ENCODE measurements around the gene TTC7B.

Gene TTC7B

GRCh38 chr14:90777830-90778485 is 38.3 kb downstream of the TTC7B start:
- no peak for DNase-seq (ENCODE audit: low read depth)
- no peak overlapping the region for H3K4me3 ChIP-seq (ENCODE audit: low read depth, low read length)
- no peak for TF ChIP-seq CTCF (IDR thresholded peaks at IDR 0.05; ENCODE audit: low read depth, low read length, missing control alignments)

DNA sequence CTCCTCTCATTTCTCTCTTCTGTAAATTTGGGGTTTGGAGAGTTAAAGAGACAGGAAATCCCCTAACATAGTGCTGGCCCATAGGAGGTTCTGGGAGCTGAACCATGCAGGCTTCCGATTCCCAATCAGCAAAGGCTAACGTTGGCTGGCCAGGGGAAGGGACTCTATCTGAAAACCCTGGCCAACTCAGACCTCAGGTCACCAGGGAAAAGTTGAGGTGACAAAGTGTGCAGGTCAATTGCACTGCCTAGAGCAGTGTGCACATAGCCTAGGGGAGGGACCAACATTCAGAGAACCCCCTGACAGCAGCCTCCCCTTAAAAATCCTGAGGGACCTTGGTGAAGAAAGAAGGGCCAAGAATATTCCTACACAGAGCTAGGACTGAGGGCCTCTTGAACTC is 38.9 kb downstream of the TTC7B start:
- DNase-seq (ENCODE audit: low read depth): no peak
- no peak for TF ChIP-seq CTCF (IDR thresholded peaks at IDR 0.05; ENCODE audit: low read depth, low read length, missing control alignments)
- H3K4me3 ChIP-seq (ENCODE audit: low read depth, low read length): no peak overlapping the region

DNA sequence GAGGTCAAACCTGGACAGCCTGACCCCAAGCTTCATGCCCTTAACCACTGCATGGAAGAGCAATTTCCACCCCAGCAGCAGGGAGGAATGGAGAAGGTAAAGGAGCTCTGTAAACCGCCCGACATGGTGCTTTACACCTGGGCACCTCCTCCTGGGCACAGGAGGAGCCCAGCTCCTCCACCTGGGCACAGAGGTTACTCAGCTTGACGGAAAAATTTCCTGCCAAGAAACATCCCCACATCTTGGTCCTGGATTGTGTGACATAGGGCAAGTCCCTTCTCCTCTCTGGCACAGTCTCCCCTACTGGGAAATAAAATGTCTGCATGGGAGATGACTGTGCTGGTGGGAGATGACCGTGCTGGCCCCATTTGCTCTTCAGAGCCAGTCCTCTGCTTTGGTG is 40.8 kb downstream of the TTC7B start:
- DNase-seq (ENCODE audit: low read depth): no peak
- no peak overlapping the region for H3K4me3 ChIP-seq (ENCODE audit: low read depth, low read length)
- TF ChIP-seq CTCF (IDR thresholded peaks at IDR 0.05; ENCODE audit: low read depth, low read length, missing control alignments): no peak

- no peak for TF ChIP-seq CTCF (IDR thresholded peaks at IDR 0.05; ENCODE audit: low read depth, low read length, missing control alignments)
- no peak overlapping the region for H3K4me3 ChIP-seq (ENCODE audit: low read depth, low read length)
- no peak for DNase-seq (ENCODE audit: low read depth)
Measured at GRCh38 chr14:90774316-90774715, 41.9 kb downstream of the TTC7B start.

GRCh38 chr14:90773705-90774104 is 42.5 kb downstream of the TTC7B start:
- DNase-seq (ENCODE audit: low read depth): no peak
- H3K4me3 ChIP-seq (ENCODE audit: low read depth, low read length): no peak overlapping the region
- no peak for TF ChIP-seq CTCF (IDR thresholded peaks at IDR 0.05; ENCODE audit: low read depth, low read length, missing control alignments)

- TF ChIP-seq CTCF (IDR thresholded peaks at IDR 0.05; ENCODE audit: low read depth, low read length, missing control alignments): no peak
- no peak overlapping the region for H3K4me3 ChIP-seq (ENCODE audit: low read depth, low read length)
- no peak for DNase-seq (ENCODE audit: low read depth)
Measured at GRCh38 chr14:90773196-90773486, 43.1 kb downstream of the TTC7B start.

- H3K4me3 ChIP-seq (ENCODE audit: low read depth, low read length): no peak overlapping the region
- DNase-seq (ENCODE audit: low read depth): no peak
- no peak for TF ChIP-seq CTCF (IDR thresholded peaks at IDR 0.05; ENCODE audit: low read depth, low read length, missing control alignments)
Measured at GRCh38 chr14:90767899-90768298, 48.3 kb downstream of the TTC7B start.

Data from GM12864 (cell line).